SK-N-SH treated with all-trans-retinoic acid at 6 μM for 48 hours (cell line): ENCODE data around the gene DMD.

Experiments used
- ATAC-seq: fragments of 200-7000 bp; cut with Tn5 transposase; 3 replicates; pipeline ENCODE4 v1.9.1; 2020; ENCODE audit warnings: mild to moderate bottlenecking, moderate library complexity
- ARNTL ChIP-seq: fragments of 450-650 bp; formaldehyde crosslinking; IDR thresholded peaks from 2 replicates; pipeline ENCODE4 v1.5.0; 2020; ENCODE audit warnings: low read depth, mild to moderate bottlenecking, moderate library complexity, borderline replicate concordance
- BACH2 ChIP-seq: fragments of 250-450 bp; sonication (Bioruptor Pico); IDR thresholded peaks from 2 replicates; pipeline ENCODE4 v1.9.0; 2021; ENCODE audit warnings: mild to moderate bottlenecking, borderline replicate concordance
- CSDC2 ChIP-seq: fragments of 250-450 bp; sonication (Bioruptor Pico); IDR thresholded peaks from 2 replicates; pipeline ENCODE4 v1.5.0; 2020; ENCODE audit warnings: mild to moderate bottlenecking, moderate library complexity
- ESRRG ChIP-seq: fragments of 250-450 bp; sonication (Bioruptor Pico); IDR thresholded peaks from 2 replicates; pipeline ENCODE4 v1.6.1; 2021; ENCODE audit warnings: mild to moderate bottlenecking
- ISL1 ChIP-seq: fragments of 250-450 bp; sonication (Bioruptor Pico); IDR thresholded peaks from 2 replicates; pipeline ENCODE4 v2.1.2; 2022; ENCODE audit warnings: mild to moderate bottlenecking, moderate library complexity
- OSR1 ChIP-seq: fragments of 250-450 bp; sonication (Bioruptor Pico); IDR thresholded peaks from 2 replicates; pipeline ENCODE4 v1.8.0; 2022; ENCODE audit warnings: moderate library complexity, mild to moderate bottlenecking, inconsistent platforms
- PPARA ChIP-seq: fragments of 250-450 bp; sonication (Bioruptor Pico); IDR thresholded peaks from 2 replicates; pipeline ENCODE4 v1.5.0; 2020; ENCODE audit warnings: mild to moderate bottlenecking, borderline replicate concordance
- RARB ChIP-seq: fragments of 250-450 bp; sonication (Bioruptor Pico); IDR thresholded peaks from 2 replicates; pipeline ENCODE4 v1.8.0; 2021; ENCODE audit warnings: mild to moderate bottlenecking, moderate library complexity
- SNAI2 ChIP-seq: fragments of 250-450 bp; sonication (Bioruptor Pico); IDR thresholded peaks from 2 replicates; pipeline ENCODE4 v1.5.0; 2020; ENCODE audit warnings: mild to moderate bottlenecking, moderate library complexity
- TCF4 ChIP-seq: fragments of 250-450 bp; sonication (Bioruptor Pico); IDR thresholded peaks from 2 replicates; pipeline ENCODE4 v1.8.0; 2021; ENCODE audit warnings: mild to moderate bottlenecking, moderate library complexity, borderline replicate concordance
- TOX ChIP-seq: fragments of 250-450 bp; sonication (Bioruptor Pico); IDR thresholded peaks from 2 replicates; pipeline ENCODE4 v1.8.0; 2021; ENCODE audit warnings: mild to moderate bottlenecking, moderate library complexity, borderline replicate concordance
- ZC3H10 ChIP-seq: fragments of 250-450 bp; sonication (Bioruptor Pico); IDR thresholded peaks from 2 replicates; pipeline ENCODE4 v1.5.1; 2021; ENCODE audit warnings: mild to moderate bottlenecking, moderate library complexity
- ZFP3 ChIP-seq: fragments of 250-450 bp; sonication (Bioruptor Pico); IDR thresholded peaks from 2 replicates; pipeline ENCODE4 v1.5.0; 2020; ENCODE audit warnings: mild to moderate bottlenecking, moderate library complexity
- ZFP30 ChIP-seq: fragments of 450-650 bp; formaldehyde crosslinking; IDR thresholded peaks from 2 replicates; pipeline ENCODE4 v1.5.0; 2022; ENCODE audit warnings: mild to moderate bottlenecking, moderate library complexity
- ZNF565 ChIP-seq: fragments of 450-650 bp; formaldehyde crosslinking; conservative IDR thresholded peaks from 2 replicates; pipeline ENCODE4 v1.5.0; 2020; ENCODE audit warnings: low read depth, mild to moderate bottlenecking, moderate library complexity
- ZNF70 ChIP-seq: fragments of 450-650 bp; formaldehyde crosslinking; IDR thresholded peaks from 2 replicates; pipeline ENCODE4 v1.5.0; 2020; ENCODE audit warnings: mild to moderate bottlenecking, moderate library complexity
- ZNF8 ChIP-seq: fragments of 450-650 bp; formaldehyde crosslinking; IDR thresholded peaks from 2 replicates; pipeline ENCODE4 v1.5.0; 2020; ENCODE audit warnings: mild to moderate bottlenecking, moderate library complexity
- TF ChIP-seq, protein P1 (sequence below): fragments of 250-450 bp; sonication (Bioruptor Pico); IDR thresholded peaks from 2 replicates; pipeline ENCODE4 v1.8.0; 2020; ENCODE audit warnings: mild to moderate bottlenecking, moderate library complexity, borderline replicate concordance
- TF ChIP-seq, protein P2 (sequence below): fragments of 250-450 bp; sonication (Bioruptor Pico); IDR thresholded peaks from 2 replicates; pipeline ENCODE4 v1.5.1; 2020; ENCODE audit warnings: low read depth, mild to moderate bottlenecking, moderate library complexity
- TF ChIP-seq, protein P3 (sequence below): fragments of 250-450 bp; sonication (Bioruptor Pico); IDR thresholded peaks from 2 replicates; pipeline ENCODE4 v1.5.0; 2020; ENCODE audit warnings: mild to moderate bottlenecking, moderate library complexity
- TF ChIP-seq, protein P4 (sequence below): fragments of 250-450 bp; sonication (Bioruptor Pico); IDR thresholded peaks from 2 replicates; pipeline ENCODE4 v1.8.0; 2021; ENCODE audit warnings: low read depth, mild to moderate bottlenecking, moderate library complexity, borderline replicate concordance

DMD gene

DNA sequence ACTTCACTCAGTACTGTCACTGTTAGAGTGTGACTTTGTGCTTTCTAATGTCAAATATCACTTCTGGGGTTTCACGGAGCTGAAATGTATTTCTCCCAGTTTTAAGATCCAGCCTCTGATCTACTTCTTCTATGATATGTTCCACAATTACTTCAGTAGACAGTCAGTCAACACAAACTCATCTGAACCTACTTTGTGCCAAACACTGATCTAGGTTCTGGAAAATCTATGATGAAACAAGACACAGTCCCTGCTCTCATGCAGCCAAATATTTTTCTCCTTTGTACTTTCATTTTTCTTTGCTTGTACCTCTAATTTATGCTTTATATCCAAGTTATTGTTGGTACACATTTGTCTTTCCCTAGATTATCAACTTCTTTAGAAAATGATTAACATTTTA lies 1498.2 kb downstream of the DMD start:
- no peak for ATAC-seq
- TF ChIP-seq RARB (CRISPR knock-in tag) (no peak), ZC3H10 (CRISPR knock-in tag) (no peak), SNAI2 (no peak), TOX (CRISPR knock-in tag) (no peak), ZNF565 (CRISPR knock-in tag) (no peak), ZNF70 (CRISPR knock-in tag) (no peak), TCF4 (CRISPR knock-in tag) (no peak), ARNTL (CRISPR knock-in tag) (no peak), ZFP30 (CRISPR knock-in tag) (no peak), ESRRG (CRISPR knock-in tag) (no peak), BACH2 (CRISPR knock-in tag) (no peak), ZNF8 (CRISPR knock-in tag) (no peak), ZFP3 (CRISPR knock-in tag) (no peak), ISL1 (CRISPR knock-in tag) (no peak), OSR1 (CRISPR knock-in tag) (no peak), CSDC2 (CRISPR knock-in tag) (no peak)
- TF ChIP-seq, protein P1, sequence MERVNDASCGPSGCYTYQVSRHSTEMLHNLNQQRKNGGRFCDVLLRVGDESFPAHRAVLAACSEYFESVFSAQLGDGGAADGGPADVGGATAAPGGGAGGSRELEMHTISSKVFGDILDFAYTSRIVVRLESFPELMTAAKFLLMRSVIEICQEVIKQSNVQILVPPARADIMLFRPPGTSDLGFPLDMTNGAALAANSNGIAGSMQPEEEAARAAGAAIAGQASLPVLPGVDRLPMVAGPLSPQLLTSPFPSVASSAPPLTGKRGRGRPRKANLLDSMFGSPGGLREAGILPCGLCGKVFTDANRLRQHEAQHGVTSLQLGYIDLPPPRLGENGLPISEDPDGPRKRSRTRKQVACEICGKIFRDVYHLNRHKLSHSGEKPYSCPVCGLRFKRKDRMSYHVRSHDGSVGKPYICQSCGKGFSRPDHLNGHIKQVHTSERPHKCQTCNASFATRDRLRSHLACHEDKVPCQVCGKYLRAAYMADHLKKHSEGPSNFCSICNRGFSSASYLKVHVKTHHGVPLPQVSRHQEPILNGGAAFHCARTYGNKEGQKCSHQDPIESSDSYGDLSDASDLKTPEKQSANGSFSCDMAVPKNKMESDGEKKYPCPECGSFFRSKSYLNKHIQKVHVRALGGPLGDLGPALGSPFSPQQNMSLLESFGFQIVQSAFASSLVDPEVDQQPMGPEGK (CRISPR knock-in tag): no peak
- TF ChIP-seq, protein P2, sequence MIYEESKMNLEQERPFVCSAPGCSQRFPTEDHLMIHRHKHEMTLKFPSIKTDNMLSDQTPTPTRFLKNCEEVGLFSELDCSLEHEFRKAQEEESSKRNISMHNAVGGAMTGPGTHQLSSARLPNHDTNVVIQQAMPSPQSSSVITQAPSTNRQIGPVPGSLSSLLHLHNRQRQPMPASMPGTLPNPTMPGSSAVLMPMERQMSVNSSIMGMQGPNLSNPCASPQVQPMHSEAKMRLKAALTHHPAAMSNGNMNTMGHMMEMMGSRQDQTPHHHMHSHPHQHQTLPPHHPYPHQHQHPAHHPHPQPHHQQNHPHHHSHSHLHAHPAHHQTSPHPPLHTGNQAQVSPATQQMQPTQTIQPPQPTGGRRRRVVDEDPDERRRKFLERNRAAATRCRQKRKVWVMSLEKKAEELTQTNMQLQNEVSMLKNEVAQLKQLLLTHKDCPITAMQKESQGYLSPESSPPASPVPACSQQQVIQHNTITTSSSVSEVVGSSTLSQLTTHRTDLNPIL (CRISPR knock-in tag): no peak
- TF ChIP-seq, protein P3, sequence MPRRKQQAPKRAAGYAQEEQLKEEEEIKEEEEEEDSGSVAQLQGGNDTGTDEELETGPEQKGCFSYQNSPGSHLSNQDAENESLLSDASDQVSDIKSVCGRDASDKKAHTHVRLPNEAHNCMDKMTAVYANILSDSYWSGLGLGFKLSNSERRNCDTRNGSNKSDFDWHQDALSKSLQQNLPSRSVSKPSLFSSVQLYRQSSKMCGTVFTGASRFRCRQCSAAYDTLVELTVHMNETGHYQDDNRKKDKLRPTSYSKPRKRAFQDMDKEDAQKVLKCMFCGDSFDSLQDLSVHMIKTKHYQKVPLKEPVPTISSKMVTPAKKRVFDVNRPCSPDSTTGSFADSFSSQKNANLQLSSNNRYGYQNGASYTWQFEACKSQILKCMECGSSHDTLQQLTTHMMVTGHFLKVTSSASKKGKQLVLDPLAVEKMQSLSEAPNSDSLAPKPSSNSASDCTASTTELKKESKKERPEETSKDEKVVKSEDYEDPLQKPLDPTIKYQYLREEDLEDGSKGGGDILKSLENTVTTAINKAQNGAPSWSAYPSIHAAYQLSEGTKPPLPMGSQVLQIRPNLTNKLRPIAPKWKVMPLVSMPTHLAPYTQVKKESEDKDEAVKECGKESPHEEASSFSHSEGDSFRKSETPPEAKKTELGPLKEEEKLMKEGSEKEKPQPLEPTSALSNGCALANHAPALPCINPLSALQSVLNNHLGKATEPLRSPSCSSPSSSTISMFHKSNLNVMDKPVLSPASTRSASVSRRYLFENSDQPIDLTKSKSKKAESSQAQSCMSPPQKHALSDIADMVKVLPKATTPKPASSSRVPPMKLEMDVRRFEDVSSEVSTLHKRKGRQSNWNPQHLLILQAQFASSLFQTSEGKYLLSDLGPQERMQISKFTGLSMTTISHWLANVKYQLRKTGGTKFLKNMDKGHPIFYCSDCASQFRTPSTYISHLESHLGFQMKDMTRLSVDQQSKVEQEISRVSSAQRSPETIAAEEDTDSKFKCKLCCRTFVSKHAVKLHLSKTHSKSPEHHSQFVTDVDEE: no peak

DNA sequence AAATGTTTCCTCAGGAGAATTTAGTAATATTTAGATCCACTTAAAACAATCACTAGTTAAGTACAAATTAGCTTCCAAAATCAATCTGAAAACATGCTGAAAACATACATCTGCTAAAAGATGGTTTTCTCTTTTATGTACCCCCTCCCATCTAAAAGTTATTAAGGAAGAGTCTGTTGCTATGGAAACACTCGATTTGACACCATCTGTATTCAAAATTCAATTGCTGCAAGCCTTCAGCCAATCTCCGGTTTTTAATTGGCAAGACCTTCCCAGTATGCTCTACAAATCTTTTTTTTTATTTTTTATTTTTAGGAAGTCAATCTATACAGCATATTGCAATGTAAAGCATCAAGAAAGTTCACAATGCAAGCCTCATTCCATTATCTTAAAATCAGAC lies 1500.2 kb downstream of the DMD start:
- ATAC-seq: no peak
- TF ChIP-seq OSR1 (CRISPR knock-in tag) (no peak), RARB (CRISPR knock-in tag) (no peak), CSDC2 (CRISPR knock-in tag) (no peak), SNAI2 (no peak), BACH2 (CRISPR knock-in tag) (no peak)
- TF ChIP-seq, protein P2 (CRISPR knock-in tag): no peak
- TF ChIP-seq, protein P1 (CRISPR knock-in tag): no peak

DNA sequence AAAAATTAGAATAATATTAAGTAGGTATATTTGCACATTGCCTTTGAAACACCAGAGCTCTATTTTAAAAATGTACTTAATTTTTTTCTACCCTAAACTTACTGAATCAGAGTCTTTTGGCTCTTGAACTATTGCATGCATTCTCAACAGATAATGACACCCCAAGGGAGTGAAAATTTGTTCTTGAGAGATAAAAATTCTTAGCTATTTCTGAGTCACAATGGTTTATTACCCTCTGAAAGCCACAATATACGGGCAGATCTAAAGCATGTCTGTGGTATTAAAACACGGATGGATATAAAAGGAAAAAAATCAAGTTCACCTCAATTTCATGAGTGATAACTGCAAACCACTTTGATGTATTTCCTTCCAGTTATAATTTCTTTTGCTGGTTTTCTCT lies 1503.2 kb downstream of the DMD start:
- ATAC-seq: no peak

More for the DNA sequence above, 1503.2 kb downstream of the DMD start:
- TF ChIP-seq PPARA (CRISPR knock-in tag) (no peak), TOX (CRISPR knock-in tag) (no peak), OSR1 (CRISPR knock-in tag) (no peak), ISL1 (CRISPR knock-in tag) (no peak), CSDC2 (CRISPR knock-in tag) (no peak), ARNTL (CRISPR knock-in tag) (no peak), ZNF8 (CRISPR knock-in tag) (no peak), ZNF565 (CRISPR knock-in tag) (no peak), ZFP30 (CRISPR knock-in tag) (no peak)
- TF ChIP-seq, protein P3: no peak
- TF ChIP-seq, protein P2 (CRISPR knock-in tag): no peak
- TF ChIP-seq, protein P4, sequence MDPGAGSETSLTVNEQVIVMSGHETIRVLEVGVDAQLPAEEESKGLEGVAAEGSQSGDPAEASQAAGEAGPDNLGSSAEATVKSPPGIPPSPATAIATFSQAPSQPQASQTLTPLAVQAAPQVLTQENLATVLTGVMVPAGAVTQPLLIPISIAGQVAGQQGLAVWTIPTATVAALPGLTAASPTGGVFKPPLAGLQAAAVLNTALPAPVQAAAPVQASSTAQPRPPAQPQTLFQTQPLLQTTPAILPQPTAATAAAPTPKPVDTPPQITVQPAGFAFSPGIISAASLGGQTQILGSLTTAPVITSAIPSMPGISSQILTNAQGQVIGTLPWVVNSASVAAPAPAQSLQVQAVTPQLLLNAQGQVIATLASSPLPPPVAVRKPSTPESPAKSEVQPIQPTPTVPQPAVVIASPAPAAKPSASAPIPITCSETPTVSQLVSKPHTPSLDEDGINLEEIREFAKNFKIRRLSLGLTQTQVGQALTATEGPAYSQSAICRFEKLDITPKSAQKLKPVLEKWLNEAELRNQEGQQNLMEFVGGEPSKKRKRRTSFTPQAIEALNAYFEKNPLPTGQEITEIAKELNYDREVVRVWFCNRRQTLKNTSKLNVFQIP (CRISPR knock-in tag): no peak
